CD14-positive monocyte (primary cell): ENCODE measurements around the gene PDXP. TPM values are rescaled to one million over a fixed set of nuclear protein-coding genes. Genes with fewer than 3 reads are reported as not detected.

ENCODE experiments used
- DNase-seq, 3 donors: peaks; one replicate each; pipeline ENCODE4 v3.0.0-alpha.2; 2011 to 2022
- H2AFZ ChIP-seq: 2 replicates; pipeline ENCODE4 v1.6.0; 2012; ENCODE audit warnings: mild to moderate bottlenecking, low read depth, low read length, inconsistent platforms; ENCODE audit not compliant: insufficient read depth, poor library complexity, severe bottlenecking
- H3K27ac ChIP-seq, 2 donors: 1 replicate in 1 of 2; 2 replicates in 1 of 2; pipeline ENCODE4 v1.5.1; 2012 to 2013; ENCODE audit warnings: low read length in 2 of 2, control low read depth in 1 of 2, inconsistent platforms in 1 of 2, low read depth in 1 of 2, mild to moderate bottlenecking in 1 of 2
- H3K27me3 ChIP-seq, 2 donors: one replicate each; pipeline versions ENCODE4 v1.6.0 to v1.6.1; 2011 to 2013; ENCODE audit warnings: low read length in 2 of 2; ENCODE audit not compliant: control insufficient read depth in 2 of 2, insufficient read depth in 2 of 2
- H3K36me3 ChIP-seq, 2 donors: replicated peaks in 1 of 2; 1 replicate in 1 of 2; 2 replicates in 1 of 2; pipeline versions ENCODE4 v1.5.1 to v1.6.1; 2012 to 2013; ENCODE audit warnings: low read length in 2 of 2, control low read depth in 1 of 2, inconsistent platforms in 1 of 2, mild to moderate bottlenecking in 1 of 2; ENCODE audit not compliant: insufficient read depth in 2 of 2, control insufficient read depth in 1 of 2
- H3K4me1 ChIP-seq, 2 donors: 1 replicate in 1 of 2; 2 replicates in 1 of 2; pipeline versions ENCODE4 v1.5.1 to v1.6.1; 2012 to 2013; ENCODE audit warnings: low read length in 2 of 2, control low read depth in 1 of 2, inconsistent platforms in 1 of 2, mild to moderate bottlenecking in 1 of 2, moderate library complexity in 1 of 2; ENCODE audit not compliant: insufficient read depth in 2 of 2, control insufficient read depth in 1 of 2
- H3K4me2 ChIP-seq: replicated peaks from 2 replicates; pipeline ENCODE3; 2012; ENCODE audit warnings: low read length, moderate library complexity, mild to moderate bottlenecking; ENCODE audit not compliant: poor library complexity, severe bottlenecking; ENCODE audit errors: extremely low read depth
- H3K4me3 ChIP-seq, 3 experiments: fragments of 200-600 bp in 1 of 3; sonication (generic) in 1 of 3; replicated peaks in 1 of 3; 1 replicate in 2 of 3; 2 replicates in 1 of 3; pipeline ENCODE4 v1.5.1; 2011 to 2013; ENCODE audit warnings: low read length in 3 of 3, mild to moderate bottlenecking in 3 of 3, control low read depth in 2 of 3, low read depth in 2 of 3, inconsistent platforms in 1 of 3, moderate library complexity in 1 of 3
- H3K79me2 ChIP-seq: 2 replicates; pipeline ENCODE4 v1.6.0; 2012; ENCODE audit warnings: mild to moderate bottlenecking, control low read depth, inconsistent platforms, low read length, moderate library complexity; ENCODE audit not compliant: insufficient read depth
- H3K9ac ChIP-seq: 2 replicates; pipeline ENCODE4 v1.6.0; 2017; ENCODE audit warnings: low read length, mild to moderate bottlenecking; ENCODE audit not compliant: insufficient read depth, poor library complexity, severe bottlenecking
- H3K9me3 ChIP-seq, 2 donors: replicated peaks in 1 of 2; 1 replicate in 1 of 2; 2 replicates in 1 of 2; pipeline versions ENCODE4 v1.5.1 to v1.6.1; 2012 to 2013; ENCODE audit warnings: low read length in 2 of 2, control low read depth in 1 of 2; ENCODE audit not compliant: control insufficient read depth in 1 of 2, insufficient read depth in 1 of 2
- H4K20me1 ChIP-seq: 2 replicates; pipeline ENCODE4 v1.6.0; 2012; ENCODE audit warnings: mild to moderate bottlenecking, low read length, control low read depth, moderate library complexity; ENCODE audit not compliant: insufficient read depth
- H3K27ac Mint-ChIP-seq, 7 donors: one replicate each; pipeline ENCODE4 v1.8.0; 2020; ENCODE audit warnings: mild to moderate bottlenecking in 7 of 7, mixed read lengths in 7 of 7, moderate library complexity in 6 of 7, inconsistent platforms in 2 of 7
- H3K27me3 Mint-ChIP-seq, 3 donors: one replicate each; pipeline ENCODE4 v1.8.0; 2021 to 2022; ENCODE audit warnings: low read depth in 3 of 3, mild to moderate bottlenecking in 3 of 3, mixed read lengths in 3 of 3, moderate library complexity in 3 of 3, inconsistent platforms in 1 of 3
- H3K36me3 Mint-ChIP-seq, 2 donors: one replicate each; pipeline ENCODE4 v1.8.0; 2020; ENCODE audit warnings: mixed read lengths in 2 of 2, inconsistent platforms in 1 of 2, mild to moderate bottlenecking in 1 of 2
- H3K4me1 Mint-ChIP-seq: one replicate; pipeline ENCODE4 v1.8.0; 2020; ENCODE audit warnings: mild to moderate bottlenecking, mixed read lengths
- H3K4me3 Mint-ChIP-seq, 2 donors: one replicate each; pipeline ENCODE4 v1.8.0; 2020; ENCODE audit warnings: mild to moderate bottlenecking in 2 of 2, mixed read lengths in 2 of 2, moderate library complexity in 1 of 2
- H3K9me3 Mint-ChIP-seq, 7 donors: one replicate each; pipeline ENCODE4 v1.8.0; 2020 to 2022; ENCODE audit warnings: mixed read lengths in 7 of 7, mild to moderate bottlenecking in 6 of 7, moderate library complexity in 6 of 7, inconsistent platforms in 2 of 7
- CTCF ChIP-seq: fragments of 200-600 bp; IDR thresholded peaks from one replicate; pipeline ENCODE4 v1.8.0; 2022; ENCODE audit warnings: antibody characterized with exemption, mild to moderate bottlenecking
- WGBS: methylation state at CpG from one replicate; pipeline ENCODE4 v1.1.5; 2013; ENCODE audit warnings: missing lambda C conversion rate; ENCODE audit not compliant: insufficient coverage; 5-methylcytosine and 5-hydroxymethylcytosine counted together
- intact Hi-C, 2 donors: fragments of 100-400 bp; cut with micrococcal nuclease; formaldehyde crosslinking; loops; one replicate each; pipeline versions ENCODE4 v1.15.0 to v1.15.1; 2023
- polyA plus RNA-seq, 3 donors: library from polyadenylated mRNA; depleted of rRNA in 1 of 3; unstranded in 2 of 3; stranded (reverse) in 1 of 3; fragments of 300-500 nt in 2 of 3; fragments of >200 nt in 1 of 3; fragmentation: Illumina TruSeq in 2 of 3; gene quantifications; 1 replicate in 2 of 3; 2 replicates in 1 of 3; pipeline ENCODE4 v1.2.3, GENCODE V29; 2012 to 2021

The PDXP gene
- polyA plus RNA-seq, 3 donors = 1.0 to 4.7 (median 4.3) TPM

GRCh38 chr22:37672206-37672919 lies 13.8 kb downstream of the PDXP start:
- Histone ChIP-seq H3K9me3 (no peaks in the 10 kb centered on the region), H3K36me3 (no peaks in the 10 kb centered on the region), H4K20me1 (peaks cover 18% of the 10 kb centered on the region), H3K9ac (no peak overlapping the region), H3K79me2 (peaks cover 41% of the 10 kb centered on the region), H3K4me2 (peak overlapping the region; percentile 41), H2AFZ (peak overlapping the region; percentile 59), H3K4me1 (peaks cover 51 to 57% of the 10 kb centered on the region in 2 donors), H3K27me3 (no peaks in the 10 kb centered on the region), H3K27ac (no peak overlapping the region), H3K4me3 (peak overlapping the region in 1 of 3 experiments; percentile 38)
- peak overlapping the region; percentile 26 to 41 for H3K4me3 Mint-ChIP-seq
- WGBS = 4% methylated on average over 5 of the region's 15 CpGs
- peaks cover 0 to 8% of the 10 kb centered on the region in 2 donors for H3K36me3 Mint-ChIP-seq
- intact Hi-C loops = loop anchor here in 1 of 2 donors (10.0 kb wide), 2 partner anchors 72 to 172 kb away; partner anchors contain the start of genes ANKRD54 and EIF3L
- no peak for TF ChIP-seq CTCF
- H3K27me3 Mint-ChIP-seq = peaks cover 0 to 4% (median 2%) of the 10 kb centered on the region in 3 donors
- H3K9me3 Mint-ChIP-seq = no peaks in the 10 kb centered on the region
- peaks cover 36% of the 10 kb centered on the region for H3K4me1 Mint-ChIP-seq
- H3K27ac Mint-ChIP-seq = peak overlapping the region in 1 of 7 donors; percentile 58
- no peak for DNase-seq

GRCh38 chr22:37672920-37673455 lies 14.5 kb downstream of the PDXP start:
- no peak for TF ChIP-seq CTCF
- peaks cover 24% of the 10 kb centered on the region for H4K20me1 ChIP-seq
- DNase-seq = no peak
- peaks cover under 1 to 2% of the 10 kb centered on the region in 2 donors for H3K36me3 ChIP-seq
- intact Hi-C loops = loop anchor here in 1 of 2 donors (10.0 kb wide), 2 partner anchors 72 to 172 kb away; partner anchors contain the start of genes ANKRD54 and EIF3L
- Mint-ChIP-seq H3K36me3 (peaks cover 1 to 14% of the 10 kb centered on the region in 2 donors), H3K4me3 (peak overlapping the region; percentile 20 to 30), H3K27me3 (peaks cover 0 to 4% (median 2%) of the 10 kb centered on the region in 3 donors), H3K9me3 (no peaks in the 10 kb centered on the region), H3K4me1 (peaks cover 41% of the 10 kb centered on the region), H3K27ac (no peak overlapping the region)
- peak overlapping the region; percentile 41 for H3K4me2 ChIP-seq
- peak overlapping the region; percentile 59 for H2AFZ ChIP-seq
- peaks cover 57 to 62% of the 10 kb centered on the region in 2 donors for H3K4me1 ChIP-seq
- peak overlapping the region in 1 of 3 experiments; percentile 38 for H3K4me3 ChIP-seq
- H3K27me3 ChIP-seq = no peaks in the 10 kb centered on the region
- no peak overlapping the region for H3K9ac ChIP-seq
- no peak overlapping the region for H3K27ac ChIP-seq
- no peaks in the 10 kb centered on the region for H3K9me3 ChIP-seq
- WGBS = 9% methylated on average over 4 of the region's 11 CpGs
- peaks cover 47% of the 10 kb centered on the region for H3K79me2 ChIP-seq
